IPS-20b (cell line): Measurements from ENCODE around the gene CACNA2D2.

ENCODE experiments used
- H3K27ac ChIP-seq: one replicate; pipeline ENCODE4 v1.5.1; 2013; ENCODE audit warnings: low read length
- H3K27me3 ChIP-seq: 2 replicates; pipeline ENCODE4 v1.6.1; 2013; ENCODE audit warnings: mild to moderate bottlenecking, low read length, inconsistent platforms; ENCODE audit not compliant: insufficient read depth
- H3K36me3 ChIP-seq: 2 replicates; pipeline ENCODE4 v1.6.1; 2013; ENCODE audit warnings: low read depth, mild to moderate bottlenecking, inconsistent platforms, low read length, moderate library complexity; ENCODE audit not compliant: insufficient read depth
- H3K4me1 ChIP-seq: 2 replicates; pipeline ENCODE4 v1.6.1; 2013; ENCODE audit warnings: mild to moderate bottlenecking, control low read depth, inconsistent platforms, low read length, moderate library complexity; ENCODE audit not compliant: insufficient read depth
- H3K4me3 ChIP-seq: 2 replicates; pipeline ENCODE4 v1.5.1; 2013; ENCODE audit warnings: mild to moderate bottlenecking, low read length, inconsistent platforms
- H3K9ac ChIP-seq: 2 replicates; pipeline ENCODE4 v1.6.1; 2013; ENCODE audit warnings: low read depth, mild to moderate bottlenecking, inconsistent platforms, low read length, moderate library complexity
- H3K9me3 ChIP-seq: 2 replicates; pipeline ENCODE4 v1.6.1; 2013; ENCODE audit warnings: mild to moderate bottlenecking, low read depth, low read length, inconsistent platforms; ENCODE audit not compliant: insufficient read depth

Gene CACNA2D2

DNA sequence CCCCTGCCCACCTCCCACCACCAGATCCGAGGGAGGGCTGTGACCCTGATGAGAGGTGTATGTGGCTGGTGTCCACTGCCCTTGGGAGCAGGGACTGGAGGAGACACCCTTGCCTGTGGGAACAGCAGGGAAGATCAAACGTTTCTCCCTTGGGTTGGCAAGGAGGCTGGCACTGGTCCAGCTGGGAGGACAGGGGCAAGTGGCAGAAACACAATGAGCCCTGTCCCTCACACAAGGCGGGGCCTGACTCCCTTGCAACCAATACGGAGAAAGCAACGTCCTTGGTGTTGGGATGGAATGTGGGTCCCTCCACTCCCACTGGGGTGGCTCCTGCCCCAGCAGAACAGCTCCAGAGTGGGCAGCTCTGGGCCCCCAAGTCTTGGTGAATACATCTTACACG is 186.1 kb downstream of the CACNA2D2 start:
- Histone ChIP-seq H3K9ac (no peak overlapping the region), H3K27ac (no peak overlapping the region), H3K9me3 (no peaks in the 10 kb centered on the region), H3K36me3 (peaks cover 45% of the 10 kb centered on the region), H3K4me3 (no peak overlapping the region), H3K4me1 (no peaks in the 10 kb centered on the region; the same call in 1 of the 2 replicates), H3K27me3 (no peaks in the 10 kb centered on the region)

DNA sequence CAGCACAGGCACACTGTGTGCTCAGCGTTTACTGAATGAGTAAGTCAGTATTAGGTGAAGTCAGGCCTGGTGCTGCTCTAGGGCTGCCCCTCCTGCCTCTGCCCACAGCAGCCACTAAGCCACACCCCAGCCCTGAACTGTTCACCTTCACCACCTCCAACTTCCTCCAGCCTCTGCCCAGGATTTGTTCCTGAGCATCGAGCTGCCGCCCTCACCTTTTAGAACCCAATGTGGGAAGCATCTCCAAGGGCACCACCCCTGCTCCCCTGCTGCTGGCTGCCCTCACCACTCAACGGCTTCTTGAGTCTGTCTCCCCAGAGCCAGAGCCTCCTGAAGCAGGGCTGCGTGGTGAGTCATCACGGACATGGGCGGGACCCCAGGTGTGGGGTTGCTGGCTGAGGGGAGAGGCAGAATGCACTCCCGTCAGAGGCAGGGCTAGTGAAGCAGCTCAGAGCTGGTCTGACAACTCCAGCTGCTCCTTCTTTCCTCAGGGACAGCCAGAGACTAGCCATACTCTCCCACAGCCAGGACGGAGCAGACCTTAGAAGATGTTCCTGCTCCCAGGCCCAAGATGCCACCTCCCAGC is 186.7 kb downstream of the CACNA2D2 start:
- no peaks in the 10 kb centered on the region; the same call in 1 of the 2 replicates for H3K4me1 ChIP-seq
- no peak overlapping the region for H3K9ac ChIP-seq
- H3K4me3 ChIP-seq, result no peak overlapping the region
- peaks cover 45% of the 10 kb centered on the region for H3K36me3 ChIP-seq
- no peaks in the 10 kb centered on the region for H3K27me3 ChIP-seq
- no peaks in the 10 kb centered on the region for H3K9me3 ChIP-seq
- H3K27ac ChIP-seq, result no peak overlapping the region

DNA sequence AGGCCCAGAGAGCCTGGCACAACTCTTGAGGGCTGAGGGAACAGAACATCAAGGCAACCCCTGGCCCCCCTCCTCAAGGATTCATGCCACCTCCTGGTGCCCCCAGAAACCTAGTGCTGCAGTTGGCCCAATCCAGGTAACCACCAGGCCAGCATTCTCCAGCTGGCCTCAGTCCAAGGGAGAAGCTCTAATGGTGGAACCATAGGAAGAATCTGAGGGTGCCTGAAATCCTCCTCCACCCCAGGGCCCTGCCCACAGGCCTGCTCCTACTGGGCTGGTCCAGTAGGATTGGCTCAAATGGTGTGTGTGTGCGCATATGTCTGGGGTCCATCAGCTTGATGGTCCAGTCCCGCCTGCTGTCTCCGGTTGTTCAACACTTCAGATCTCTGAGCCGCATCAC is 188.6 kb downstream of the CACNA2D2 start:
- Histone ChIP-seq H3K27me3 (no peaks in the 10 kb centered on the region), H3K36me3 (peaks cover 42% of the 10 kb centered on the region), H3K9ac (no peak overlapping the region), H3K27ac (no peak overlapping the region), H3K4me3 (no peak overlapping the region), H3K9me3 (peaks cover 4% of the 10 kb centered on the region; the same call in 1 of the 2 replicates), H3K4me1 (no peaks in the 10 kb centered on the region; the same call in 1 of the 2 replicates)

DNA sequence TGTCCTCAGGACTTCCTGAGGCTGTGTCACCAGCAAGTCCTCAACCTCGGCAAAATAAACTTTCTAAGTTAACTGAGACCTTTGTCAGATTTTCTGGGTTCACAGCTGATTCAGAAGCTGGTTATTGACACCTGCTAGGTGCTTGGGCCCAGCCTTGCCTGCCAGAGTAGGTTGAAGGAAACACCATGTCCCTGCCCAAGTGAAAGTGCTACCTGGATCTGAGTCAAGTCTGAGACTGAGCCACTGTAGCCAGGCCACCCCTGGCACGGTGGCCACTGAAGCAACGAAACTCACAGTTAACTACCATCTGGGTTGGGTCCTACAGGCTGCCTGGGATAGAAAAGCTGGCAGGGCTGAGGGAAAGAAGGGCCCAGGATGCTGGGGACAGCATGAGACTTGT is 189.1 kb downstream of the CACNA2D2 start:
- Histone ChIP-seq H3K9me3 (peaks cover 8% of the 10 kb centered on the region; the same call in 1 of the 2 replicates), H3K4me3 (no peak overlapping the region), H3K27me3 (no peaks in the 10 kb centered on the region), H3K9ac (no peak overlapping the region), H3K4me1 (no peaks in the 10 kb centered on the region; the same call in 1 of the 2 replicates), H3K36me3 (peaks cover 38% of the 10 kb centered on the region), H3K27ac (no peak overlapping the region)
